Upper lobe of left lung (tissue), 6 donors: ENCODE measurements around the gene CHST14. TPM values are rescaled to one million over a fixed set of nuclear protein-coding genes. Genes with fewer than 3 reads are reported as not detected.
A peak's percentile ranks its signal among the peaks of the same experiment; 100 is the strongest.

Source experiments
- ATAC-seq, 2 donors: fragments of 200-7000 bp; cut with Tn5 transposase; one replicate each; pipeline ENCODE4 v1.9.1; 2022; ENCODE audit warnings: mild to moderate bottlenecking in 2 of 2, moderate library complexity in 2 of 2; ENCODE audit not compliant: low FRiP score in 2 of 2
- DNase-seq, 2 donors: peaks; one replicate each; pipeline ENCODE4 v3.0.0-alpha.2; 2019 to 2020
- H3K27ac ChIP-seq, 4 donors: fragments of 200-600 bp; sonication (generic); one replicate each; pipeline ENCODE4 v1.5.1; 2016 to 2019
- H3K27me3 ChIP-seq, 4 donors: fragments of 200-600 bp; sonication (generic); one replicate each; pipeline ENCODE4 v1.5.1; 2017 to 2019
- H3K36me3 ChIP-seq, 4 donors: fragments of 200-600 bp; sonication (generic); one replicate each; pipeline ENCODE4 v1.5.1; 2016 to 2019
- H3K4me1 ChIP-seq, 4 donors: fragments of 200-600 bp; sonication (generic); one replicate each; pipeline ENCODE4 v1.5.1; 2018 to 2019
- H3K4me3 ChIP-seq, 4 donors: fragments of 200-600 bp; sonication (generic); one replicate each; pipeline ENCODE4 v1.5.1; 2017 to 2019; ENCODE audit warnings: mild to moderate bottlenecking in 2 of 4, moderate library complexity in 1 of 4
- H3K9me3 ChIP-seq, 4 donors: fragments of 200-600 bp; sonication (generic); one replicate each; pipeline ENCODE4 v1.5.1; 2018 to 2019
- CTCF ChIP-seq, 6 experiments: fragments of 450-650 bp in 4 of 6; fragments of 200-600 bp in 2 of 6; sonication (generic) in 2 of 6; IDR thresholded peaks; one replicate each; pipeline ENCODE4 v1.5.1; 2016 to 2019; ENCODE audit warnings: antibody characterized with exemption in 6 of 6
- EP300 ChIP-seq, 4 donors: sonication (generic); formaldehyde crosslinking; IDR thresholded peaks; one replicate each; pipeline ENCODE4 v1.5.1; 2017; ENCODE audit warnings: antibody characterized with exemption in 4 of 4, control low read depth in 2 of 4
- POLR2A ChIP-seq, 4 donors: fragments of 450-650 bp; IDR thresholded peaks; one replicate each; pipeline ENCODE4 v1.5.1; 2016 to 2017; ENCODE audit warnings: antibody characterized with exemption in 4 of 4, mild to moderate bottlenecking in 2 of 4
- POLR2AphosphoS5 ChIP-seq, 2 donors: sonication (generic); formaldehyde crosslinking; IDR thresholded peaks; one replicate each; pipeline ENCODE4 v1.5.1; 2017; ENCODE audit warnings: antibody characterized with exemption in 2 of 2
- WGBS, 2 donors: methylation state at CpG; one replicate each; pipeline ENCODE4 v1.1.5; 2017 to 2018; 5-methylcytosine and 5-hydroxymethylcytosine counted together
- total RNA-seq, 6 donors: library from RNA; depleted of rRNA in 4 of 6; stranded (reverse); fragments of >200 nt in 4 of 6; gene quantifications; one replicate each; pipeline versions ENCODE4 v1.1.0 to v1.2.1, GENCODE V29; 2016 to 2021
- donor health status: DM: no; HTN: no; CAD: no; lungs with moderate emphysema.
- donor health status: DM: no; HTN: yes; CAD: no; lungs with severe emphysema.

Gene CHST14
- total RNA-seq, 6 donors from 2014 or later: 3.1 to 20.6 (median 14.6) TPM

- 1% methylated on average over 14 of the region's 60 CpGs; no CpG with 5 or more reads in 1 of the 2 donors for WGBS, 2 donors
- H3K9me3 ChIP-seq: no peaks in the 10 kb centered on the region
- peak overlapping the region; percentile 75 to 94 (median 78) for H3K4me3 ChIP-seq
- TF ChIP-seq POLR2A (IDR thresholded peaks at IDR 0.05): peak in 1 of 4 donors; percentile 46
- TF ChIP-seq CTCF (IDR thresholded peaks at IDR 0.05): no peak
- peaks cover 10 to 24% (median 13%) of the 10 kb centered on the region in 4 donors for H3K4me1 ChIP-seq
- peak overlapping the region; percentile 86 to 93 (median 90) for H3K27ac ChIP-seq
- ATAC-seq: peak in 1 of 2 donors; percentile 61
- H3K36me3 ChIP-seq: peaks cover 0 to 7% (median 5%) of the 10 kb centered on the region in 4 donors
- no peaks in the 10 kb centered on the region for H3K27me3 ChIP-seq
- DNase-seq: peak; percentile 39 to 88
Measured at GRCh38 chr15:40471105-40471807, 472 bp downstream of the CHST14 start.

DNA sequence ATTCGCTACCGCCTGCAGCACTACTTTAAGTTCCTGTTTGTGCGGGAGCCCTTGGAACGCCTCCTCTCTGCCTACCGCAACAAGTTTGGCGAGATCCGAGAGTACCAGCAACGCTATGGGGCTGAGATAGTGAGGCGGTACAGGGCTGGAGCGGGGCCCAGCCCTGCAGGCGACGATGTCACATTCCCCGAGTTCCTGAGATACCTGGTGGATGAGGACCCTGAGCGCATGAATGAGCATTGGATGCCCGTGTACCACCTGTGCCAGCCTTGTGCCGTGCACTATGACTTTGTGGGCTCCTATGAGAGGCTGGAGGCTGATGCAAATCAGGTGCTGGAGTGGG is 995 bp downstream of the CHST14 start:
- Histone ChIP-seq H3K4me1 (peaks cover 8 to 20% (median 13%) of the 10 kb centered on the region in 4 donors), H3K27ac (peak overlapping the region; percentile 86 to 93 (median 90)), H3K36me3 (peaks cover 0 to 4% (median 2%) of the 10 kb centered on the region in 4 donors), H3K27me3 (no peaks in the 10 kb centered on the region), H3K4me3 (peak overlapping the region; percentile 75 to 94 (median 78)), H3K9me3 (no peaks in the 10 kb centered on the region)
- DNase-seq: peak in 1 of 2 donors; percentile 25
- ATAC-seq: peak; percentile 4 to 39
- no peak for TF ChIP-seq EP300 (IDR thresholded peaks at IDR 0.05)
- peak in 1 of 4 donors; percentile 3 for TF ChIP-seq POLR2A (IDR thresholded peaks at IDR 0.05)
- 13 to 33% methylated on average over 1 to 14 of the region's 16 CpGs for WGBS, 2 donors

DNA sequence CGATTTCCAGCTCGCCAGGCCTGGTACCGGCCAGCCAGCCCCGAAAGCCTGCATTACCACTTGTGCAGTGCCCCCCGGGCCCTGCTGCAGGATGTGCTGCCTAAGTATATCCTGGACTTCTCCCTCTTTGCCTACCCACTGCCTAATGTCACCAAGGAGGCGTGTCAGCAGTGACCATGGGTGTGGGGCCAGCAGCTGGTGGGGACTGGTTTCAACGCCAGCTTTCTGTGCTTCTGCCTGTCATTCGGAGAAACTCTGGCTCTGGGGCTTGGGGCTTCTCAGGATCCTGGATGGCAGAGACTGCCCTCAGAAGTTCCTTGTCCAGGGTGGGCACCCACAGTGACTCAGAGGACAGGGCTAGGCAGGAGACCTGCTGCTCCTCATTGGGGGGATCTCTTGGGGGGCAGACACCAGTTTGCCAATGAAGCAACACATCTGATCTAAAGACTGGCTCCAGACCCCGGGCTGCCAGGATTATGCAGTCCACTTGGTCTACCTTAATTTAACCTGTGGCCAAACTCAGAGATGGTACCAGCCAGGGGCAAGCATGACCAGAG is 1.5 kb downstream of the CHST14 start:
- H3K36me3 ChIP-seq: no peaks in the 10 kb centered on the region
- no peaks in the 10 kb centered on the region for H3K27me3 ChIP-seq
- TF ChIP-seq EP300 (IDR thresholded peaks at IDR 0.05): no peak
- TF ChIP-seq POLR2A (IDR thresholded peaks at IDR 0.05): no peak
- TF ChIP-seq CTCF (IDR thresholded peaks at IDR 0.05): no peak
- TF ChIP-seq POLR2AphosphoS5 (IDR thresholded peaks at IDR 0.05): no peak
- H3K4me1 ChIP-seq: peaks cover 8 to 20% (median 13%) of the 10 kb centered on the region in 4 donors
- WGBS, 2 donors: 62 to 69% methylated on average over 8 to 9 of the region's 9 CpGs
- DNase-seq (no peak), ATAC-seq (no peak)
- H3K9me3 ChIP-seq: no peaks in the 10 kb centered on the region
- H3K27ac ChIP-seq: peak overlapping the region in 2 of 4 donors; percentile 91 to 93
- peak overlapping the region in 3 of 4 donors; percentile 75 to 94 (median 80) for H3K4me3 ChIP-seq

- Histone ChIP-seq H3K9me3 (no peaks in the 10 kb centered on the region), H3K27ac (no peak overlapping the region), H3K27me3 (no peaks in the 10 kb centered on the region), H3K36me3 (no peaks in the 10 kb centered on the region), H3K4me1 (peaks cover 8 to 20% (median 15%) of the 10 kb centered on the region in 4 donors), H3K4me3 (no peak overlapping the region)
- TF ChIP-seq CTCF (IDR thresholded peaks at IDR 0.05): no peak
- TF ChIP-seq EP300 (IDR thresholded peaks at IDR 0.05): no peak
- TF ChIP-seq POLR2AphosphoS5 (IDR thresholded peaks at IDR 0.05): no peak
- TF ChIP-seq POLR2A (IDR thresholded peaks at IDR 0.05): no peak
- ATAC-seq (no peak), DNase-seq (no peak)
- WGBS, 2 donors: 79% methylated on average over 6 to 8 of the region's 8 CpGs
Measured at GRCh38 chr15:40474581-40474980, 3.8 kb downstream of the CHST14 start.

- Histone ChIP-seq H3K4me3 (no peak overlapping the region), H3K36me3 (no peaks in the 10 kb centered on the region), H3K9me3 (no peaks in the 10 kb centered on the region), H3K27me3 (no peaks in the 10 kb centered on the region), H3K27ac (no peak overlapping the region), H3K4me1 (peaks cover 0 to 4% (median 0%) of the 10 kb centered on the region in 4 donors)
- no peak for TF ChIP-seq POLR2A (IDR thresholded peaks at IDR 0.05)
- no peak for TF ChIP-seq EP300 (IDR thresholded peaks at IDR 0.05)
- no peak for TF ChIP-seq POLR2AphosphoS5 (IDR thresholded peaks at IDR 0.05)
- no peak for TF ChIP-seq CTCF (IDR thresholded peaks at IDR 0.05)
- ATAC-seq (no peak), DNase-seq (peak in 1 of 2 donors; percentile 32)
- WGBS, 2 donors: 46 to 61% methylated on average over 5 of the region's 5 CpGs
Measured at GRCh38 chr15:40477642-40478327, 7.0 kb downstream of the CHST14 start.
